Measurements from ENCODE around the gene FCAMR. TPM values are rescaled to one million over a fixed set of nuclear protein-coding genes. Genes with fewer than 3 reads are reported as not detected.

The FCAMR gene
- total and polyA plus RNA-seq, 2 donors (not counting 3 experiments of a cell fraction or from before 2014, with no cell fraction given), result not detected

- no peak for TF ChIP-seq FOS (IDR thresholded peaks at IDR 0.05; ENCODE audit: borderline replicate concordance, insufficient read depth, low read length)
- no peak for TF ChIP-seq MAX (IDR thresholded peaks at IDR 0.05; ENCODE audit: insufficient read depth, insufficient read length)
- TF ChIP-seq JUN (IDR thresholded peaks at IDR 0.05; ENCODE audit: borderline replicate concordance, insufficient read depth, insufficient read length, low read depth), result no peak
- TF ChIP-seq MYC (IDR thresholded peaks at IDR 0.05; ENCODE audit: low read depth, low read length), result no peak
- no peak for TF ChIP-seq POLR2AphosphoS5 (IDR thresholded peaks at IDR 0.05; ENCODE audit: insufficient read depth, low read depth, low read length)
- no peak for TF ChIP-seq GATA2 (IDR thresholded peaks at IDR 0.05; ENCODE audit: insufficient read depth, insufficient read length, low read depth, low read length)
- no peak for TF ChIP-seq CTCF (IDR thresholded peaks at IDR 0.05; ENCODE audit: extremely low read depth in 1 of 2, insufficient read depth in 1 of 2, low read depth in 1 of 2, low read length in 2 of 2)
- no peak for TF ChIP-seq POLR2A (IDR thresholded peaks at IDR 0.05; ENCODE audit: low read depth, low read length)
- TF ChIP-seq EZH2 (IDR thresholded peaks at IDR 0.05; ENCODE audit: borderline replicate concordance, low read depth, low read length, severe bottlenecking), result no peak
- no peak overlapping the region for H3K4me2 ChIP-seq (ENCODE audit: insufficient read depth, low read length)
- H4K20me1 ChIP-seq (replicated peaks; ENCODE audit: control insufficient read depth, extremely low read depth, insufficient read depth, low read length), result no peaks in the 10 kb centered on the region
- no peak overlapping the region for H2AFZ ChIP-seq (ENCODE audit: low read depth, low read length)
- no peaks in the 10 kb centered on the region for H3K36me3 ChIP-seq (ENCODE audit: control insufficient read depth in 2 of 2, extremely low read depth in 1 of 2, insufficient read depth in 2 of 2, low read length in 2 of 2)
- dilution Hi-C loops (cut with MboI; ENCODE audit: extremely low pct_ligation_motif_present, low sequenced_read_pairs) (no loop called here), intact Hi-C loops (cut with micrococcal nuclease) (no loop called here)
- no peaks in the 10 kb centered on the region for H3K9me3 ChIP-seq (replicated peaks; ENCODE audit: control insufficient read depth, insufficient read depth, low read length)
- H3K9me1 ChIP-seq (replicated peaks; ENCODE audit: control insufficient read depth, extremely low read depth, insufficient read depth, low read length), result no peaks in the 10 kb centered on the region
- H3K9ac ChIP-seq (replicated peaks; ENCODE audit: extremely low read depth, insufficient read depth, low read length), result no peak overlapping the region
- no peak for FAIRE-seq
- no peak for DNase-seq (ENCODE audit: low read depth, low spot score)
- BruUV-seq (replicated peaks), result no TSS peak
- POLR2A ChIA-PET, result no interaction called here
- H3K27ac ChIP-seq (ENCODE audit: insufficient read depth, low read depth, low read length), result no peak overlapping the region
- peaks cover 0 to 5% of the 10 kb centered on the region in 2 experiments for H3K27me3 ChIP-seq (ENCODE audit: control insufficient read depth in 2 of 2, insufficient read depth in 2 of 2, low read length in 2 of 2)
- H3K4me3 ChIP-seq (replicated peaks in 1 of 3; ENCODE audit: insufficient read depth in 1 of 3, low read depth in 1 of 3, low read length in 3 of 3), result no peak overlapping the region
- CTCF ChIA-PET, result interaction anchor here (0.9 to 1.4 kb wide), 3 partner anchors 14 to 386 kb away, joined by 3 to 4 read pairs (median 3); partner anchors contain the start of gene C1orf116
- H3K4me1 ChIP-seq (ENCODE audit: control insufficient read depth, extremely low read depth, insufficient read depth, low read length), result no peaks in the 10 kb centered on the region
- H3K79me2 ChIP-seq (ENCODE audit: control insufficient read depth, insufficient read depth, low read length), result no peaks in the 10 kb centered on the region
Observed at GRCh38 chr1:207018707-207019106, 48.4 kb upstream of the FCAMR start.

All from endothelial cell of umbilical vein (primary cell).